ENCODE data around the gene TANGO2.

The TANGO2 gene

GRCh38 chr22:19996694-19997384, 24.1 kb upstream of the TANGO2 start:
- DNase-seq, result no peak

GRCh38 chr22:19997561-19998231, 23.2 kb upstream of the TANGO2 start:
- DNase-seq, result no peak

GRCh38 chr22:19998232-19998951, 22.5 kb upstream of the TANGO2 start:
- DNase-seq, result no peak

GRCh38 chr22:19998991-19999820, 21.7 kb upstream of the TANGO2 start:
- no peak for DNase-seq

DNA sequence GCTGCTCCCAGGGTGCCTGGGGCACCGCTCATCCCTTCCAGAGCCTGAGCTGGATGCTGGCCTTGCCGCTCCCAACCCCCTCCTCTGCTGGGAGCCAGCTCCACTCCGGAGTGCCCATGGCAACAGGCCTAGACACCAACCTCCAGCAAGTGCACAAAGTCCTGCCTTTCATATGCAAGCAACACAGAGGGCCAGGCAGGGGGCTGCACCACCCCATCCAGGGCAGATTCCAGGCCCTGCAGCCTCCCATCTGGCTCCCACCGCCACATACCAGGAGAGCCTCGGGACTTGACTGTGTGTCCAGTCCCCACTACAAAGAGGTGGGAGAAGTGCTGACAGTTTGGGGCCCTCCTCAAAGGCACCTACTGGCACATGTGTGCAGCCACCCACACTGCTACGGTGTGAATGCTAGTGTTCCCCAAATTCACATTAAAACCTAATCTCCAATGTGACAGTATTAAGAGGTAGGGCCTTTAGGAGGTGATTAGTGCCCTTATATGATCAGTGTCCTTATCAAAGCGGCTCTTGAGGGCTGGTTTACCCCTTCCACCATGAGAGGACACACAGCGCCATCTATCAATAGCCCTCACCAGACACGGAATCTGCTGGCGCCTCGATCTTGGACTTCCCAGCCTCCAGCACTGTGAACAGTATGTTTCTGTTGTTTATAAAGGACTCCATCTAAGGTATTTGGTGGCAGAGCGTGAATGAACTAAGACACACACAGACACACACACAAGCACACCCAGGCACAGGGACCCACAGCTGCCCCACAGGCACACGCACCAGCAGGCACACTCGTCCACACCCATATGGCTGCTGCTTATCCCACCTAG, 20.4 kb upstream of the TANGO2 start:
- no peak for DNase-seq

GRCh38 chr22:20001082-20001638, 19.8 kb upstream of the TANGO2 start:
- no peak for DNase-seq

- no peak for DNase-seq
These were observed 18.8 kb upstream of the TANGO2 start for GRCh38 chr22:20002128-20002527.

DNA sequence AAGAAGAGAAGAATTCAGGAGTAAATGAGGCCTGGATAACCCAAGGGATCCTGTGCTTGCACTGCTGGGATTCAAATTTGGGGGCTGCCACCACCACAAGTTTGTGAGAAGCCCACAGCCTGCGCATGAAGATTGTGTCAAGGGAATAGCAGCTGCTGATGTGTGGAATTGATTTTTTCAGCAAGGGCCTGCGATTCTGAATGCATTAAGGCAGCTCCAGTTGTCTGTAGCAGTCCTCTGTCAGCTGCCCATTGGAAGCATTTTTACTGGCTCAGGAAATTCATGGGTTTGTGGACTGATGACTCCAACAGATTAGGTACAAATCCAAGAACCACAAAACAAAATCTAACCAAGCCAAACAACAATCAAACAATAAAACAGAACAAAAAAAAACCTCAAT, 18.3 kb upstream of the TANGO2 start:
- no peak for DNase-seq

- DNase-seq, result no peak
These were observed 17.6 kb upstream of the TANGO2 start for GRCh38 chr22:20003304-20003703.

DNA sequence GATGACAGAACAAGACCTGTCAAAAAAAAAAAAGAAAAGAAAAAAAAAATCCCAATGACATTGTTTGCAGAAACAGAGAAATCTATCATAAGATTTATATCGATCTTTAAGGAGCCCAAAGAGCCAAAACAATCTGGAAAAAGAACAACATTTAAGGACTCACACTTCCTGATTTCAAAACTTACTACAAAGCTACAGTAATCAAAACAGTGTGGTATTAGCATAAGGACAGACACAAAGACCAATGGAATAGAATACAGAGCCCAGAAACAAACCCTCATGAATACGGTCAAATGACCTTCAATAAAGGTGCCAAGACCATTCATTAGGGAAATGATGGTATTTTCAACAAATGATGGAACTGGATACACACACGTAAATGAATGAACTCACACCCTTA, 16.4 kb upstream of the TANGO2 start:
- no peak for DNase-seq

- DNase-seq, result no peak
These were observed 12.5 kb upstream of the TANGO2 start for GRCh38 chr22:20008221-20008995.

DNA sequence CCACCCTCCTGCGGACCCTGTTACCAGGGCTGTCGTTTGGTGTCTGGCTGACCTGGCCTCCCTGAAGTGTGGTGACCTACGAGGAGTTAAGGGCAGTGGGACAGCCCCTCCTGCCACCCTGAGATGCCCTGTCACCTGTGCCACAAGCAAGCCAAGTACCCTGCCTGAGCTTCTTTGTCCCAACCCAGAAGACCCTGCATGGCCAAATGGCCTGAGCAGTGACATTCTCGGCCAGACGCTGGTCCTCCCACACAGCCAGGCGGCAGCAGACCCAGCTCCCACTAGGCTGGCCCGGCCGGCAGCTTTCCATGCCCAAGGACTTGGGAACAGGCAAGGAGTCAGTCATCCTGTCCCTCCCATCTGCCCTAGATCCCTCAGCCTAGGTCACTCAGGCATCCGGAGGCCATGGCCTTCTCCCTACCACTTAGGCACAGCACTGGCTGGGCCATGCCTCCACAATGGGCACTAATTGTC, 11.9 kb upstream of the TANGO2 start:
- DNase-seq, result no peak

- no peak for DNase-seq
These were observed 11.2 kb upstream of the TANGO2 start for GRCh38 chr22:20009582-20010306.

GRCh38 chr22:20010307-20011122, 10.4 kb upstream of the TANGO2 start:
- DNase-seq, result no peak

DNA sequence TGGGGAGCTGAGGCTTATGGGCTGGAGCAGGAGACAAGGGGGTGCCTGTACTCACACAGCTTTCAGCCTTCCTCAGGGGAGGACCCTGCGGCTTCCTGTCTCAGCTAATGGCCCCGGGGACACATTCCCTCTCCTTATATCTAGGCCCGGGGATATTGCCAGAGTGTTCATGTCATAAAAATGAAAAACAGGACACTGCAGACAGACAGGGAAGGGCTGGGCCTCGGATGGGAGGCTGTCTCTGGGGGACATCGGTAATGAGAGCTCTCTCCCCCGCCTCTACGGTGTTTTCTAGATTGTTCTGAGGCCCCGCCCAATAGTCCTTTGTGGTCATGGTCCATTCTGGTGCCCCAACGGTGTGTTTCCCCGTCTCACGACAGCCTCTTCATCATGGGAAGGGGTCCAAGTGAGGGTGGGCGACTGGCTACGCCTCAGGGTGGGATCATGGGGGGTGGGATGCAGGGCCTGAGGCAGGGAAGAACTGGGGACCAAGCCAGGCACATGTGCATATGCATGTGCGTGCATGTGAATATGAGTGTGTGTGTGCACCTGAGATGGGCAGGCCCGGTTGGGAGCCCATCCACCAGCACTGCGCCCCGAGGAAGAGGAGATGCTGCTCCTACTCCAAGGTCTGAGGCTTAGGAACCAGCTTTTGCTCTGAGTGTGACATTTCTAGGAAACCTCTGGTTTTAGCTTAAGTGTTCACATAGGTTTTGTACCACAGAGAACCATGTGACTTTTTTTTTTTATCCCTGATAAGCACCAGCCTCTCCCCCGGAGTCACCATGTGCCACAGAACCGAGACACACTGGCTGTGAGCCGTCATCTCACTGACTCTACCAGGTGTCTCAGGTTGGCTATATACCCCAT, 9.6 kb upstream of the TANGO2 start:
- no peak for DNase-seq

DNA sequence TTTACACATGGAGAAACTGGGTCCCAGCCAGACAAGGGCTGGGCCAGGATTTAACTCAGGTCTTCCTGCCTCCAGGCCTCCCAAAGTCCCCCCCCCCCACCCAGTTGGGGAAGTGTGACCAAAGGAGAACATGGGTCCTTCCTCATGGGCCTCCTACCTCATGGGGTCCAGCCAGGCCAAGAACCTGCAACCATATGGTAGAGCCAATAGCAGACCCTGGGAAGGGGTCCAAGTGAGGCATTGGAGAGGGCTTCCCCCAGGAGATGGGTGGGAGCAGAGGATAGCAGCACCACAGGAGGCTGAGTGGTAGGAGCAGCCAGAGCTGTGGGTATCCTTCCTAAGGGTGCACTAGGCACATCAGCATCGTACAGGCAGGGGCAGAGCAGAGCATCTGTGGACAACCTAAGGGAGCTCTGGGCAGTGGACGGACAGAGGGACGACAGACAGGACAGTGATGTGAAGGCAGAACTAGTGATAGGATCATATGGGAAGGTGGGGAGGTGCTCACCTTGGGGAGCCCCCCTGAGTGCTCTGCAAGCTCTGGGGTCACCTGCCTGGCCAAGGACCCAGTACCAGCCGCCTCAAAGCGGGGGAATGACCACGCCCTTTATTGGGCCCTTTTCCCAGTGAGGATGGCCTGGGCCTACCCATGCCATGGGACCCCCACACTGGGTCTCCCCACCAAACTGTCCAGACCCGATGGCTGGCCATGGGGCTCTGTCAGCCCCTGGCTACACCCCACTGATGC, 8.7 kb upstream of the TANGO2 start:
- no peak for DNase-seq

GRCh38 chr22:20012741-20013331, 8.1 kb upstream of the TANGO2 start:
- no peak for DNase-seq
